Lower leg skin (tissue), 4 donors: ENCODE data around the gene RPRD1B. TPM values are rescaled to one million over a fixed set of nuclear protein-coding genes. Genes with fewer than 3 reads are reported as not detected.

Experiments
- DNase-seq, 2 donors: peaks; one replicate each; pipeline ENCODE4 v3.0.0-alpha.2; 2019; ENCODE audit warnings: low spot score in 2 of 2
- H3K4me3 ChIP-seq: fragments of 200-600 bp; sonication (generic); 2 replicates; pipeline ENCODE4 v1.5.1; 2017; ENCODE audit warnings: mild to moderate bottlenecking, low read depth; ENCODE audit not compliant: poor library complexity, severe bottlenecking
- CTCF ChIP-seq, 3 donors: fragments of 450-650 bp; IDR thresholded peaks; one replicate each; pipeline ENCODE4 v1.5.1; 2016; ENCODE audit warnings: antibody characterized with exemption in 3 of 3, mild to moderate bottlenecking in 3 of 3, moderate library complexity in 2 of 3
- POLR2A ChIP-seq, 2 donors: fragments of 450-650 bp; IDR thresholded peaks; one replicate each; pipeline ENCODE4 v1.6.1; 2016 to 2017; ENCODE audit warnings: antibody characterized with exemption in 2 of 2, mild to moderate bottlenecking in 1 of 2, moderate library complexity in 1 of 2
- WGBS, 2 donors: methylation state at CpG; one replicate each; pipeline ENCODE4 v1.1.5; 2018; 5-methylcytosine and 5-hydroxymethylcytosine counted together
- intact Hi-C: fragments of 100-400 bp; cut with DNase I; formaldehyde crosslinking; loops from one replicate; pipeline ENCODE4 v1.15.0; 2023; ENCODE audit warnings: low total_unique reads
- total RNA-seq, 4 donors: library from RNA; depleted of rRNA; stranded (reverse); fragments of >200 nt; gene quantifications; one replicate each; pipeline ENCODE4 v1.1.0, GENCODE V29; 2016

The RPRD1B gene
- total RNA-seq, 4 donors from 2014 or later = 16.3 to 37.5 (median 22.9) TPM

GRCh38 chr20:38114353-38114791, 80.8 kb downstream of the RPRD1B start:
- intact Hi-C loops = no loop called here
- WGBS, 2 donors = 94 to 97% methylated on average over 4 of the region's 4 CpGs
- TF ChIP-seq POLR2A (IDR thresholded peaks at IDR 0.05) (no peak), CTCF (IDR thresholded peaks at IDR 0.05) (no peak)
- H3K4me3 ChIP-seq = no peak overlapping the region
- peak in 1 of 2 donors; percentile 9 for DNase-seq

DNA sequence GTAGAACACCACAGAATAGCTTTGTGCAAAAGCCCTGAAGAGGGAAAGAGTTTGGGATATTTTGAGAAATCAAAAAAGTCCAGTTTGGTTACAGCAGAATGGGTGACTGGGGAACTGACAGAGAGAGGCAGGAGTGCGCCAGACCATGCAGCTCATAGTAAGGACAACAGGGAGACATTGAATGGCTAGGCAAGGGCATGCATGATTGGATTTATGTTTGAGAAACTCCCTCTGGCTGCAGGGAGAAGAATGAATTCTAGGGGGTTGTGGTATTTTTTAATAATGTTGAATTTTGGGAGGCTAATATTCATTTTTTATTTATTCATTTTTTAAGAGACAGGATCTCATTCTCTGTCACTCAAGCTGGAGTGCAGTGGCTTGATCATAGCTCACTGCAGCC, 81.7 kb downstream of the RPRD1B start:
- TF ChIP-seq CTCF (IDR thresholded peaks at IDR 0.05) = no peak
- no peak for TF ChIP-seq POLR2A (IDR thresholded peaks at IDR 0.05)
- WGBS, 2 donors = 94 to 96% methylated on average over 1 of the region's 1 CpG
- no peak for DNase-seq
- intact Hi-C loops = no loop called here
- H3K4me3 ChIP-seq = no peak overlapping the region

- TF ChIP-seq POLR2A (IDR thresholded peaks at IDR 0.05) (no peak), CTCF (IDR thresholded peaks at IDR 0.05) (no peak)
- WGBS, 2 donors = 58% methylated on average over 2 of the region's 2 CpGs
- no peak for DNase-seq
- no peak overlapping the region for H3K4me3 ChIP-seq
- intact Hi-C loops = no loop called here
Observed at GRCh38 chr20:38115896-38116295, 82.3 kb downstream of the RPRD1B start.

- no peak for DNase-seq
- 49 to 57% methylated on average over 3 of the region's 3 CpGs for WGBS, 2 donors
- H3K4me3 ChIP-seq = no peak overlapping the region
- intact Hi-C loops = no loop called here
- TF ChIP-seq CTCF (IDR thresholded peaks at IDR 0.05) (no peak), POLR2A (IDR thresholded peaks at IDR 0.05) (no peak)
Observed at GRCh38 chr20:38116409-38117165, 83.0 kb downstream of the RPRD1B start.

GRCh38 chr20:38117205-38117604, 83.7 kb downstream of the RPRD1B start:
- 90 to 97% methylated on average over 2 of the region's 2 CpGs for WGBS, 2 donors
- H3K4me3 ChIP-seq = no peak overlapping the region
- no peak for TF ChIP-seq CTCF (IDR thresholded peaks at IDR 0.05)
- TF ChIP-seq POLR2A (IDR thresholded peaks at IDR 0.05) = no peak
- intact Hi-C loops = no loop called here
- no peak for DNase-seq

GRCh38 chr20:38117635-38118034, 84.1 kb downstream of the RPRD1B start:
- no peak for TF ChIP-seq CTCF (IDR thresholded peaks at IDR 0.05)
- no peak for TF ChIP-seq POLR2A (IDR thresholded peaks at IDR 0.05)
- no peak overlapping the region for H3K4me3 ChIP-seq
- WGBS, 2 donors = 79 to 83% methylated on average over 3 of the region's 3 CpGs
- DNase-seq = peak in 1 of 2 donors; percentile 10
- intact Hi-C loops = no loop called here
